ENCODE measurements around the gene DBH.
A peak's percentile ranks its signal among the peaks of the same experiment; 100 is the strongest.

DBH gene

DNA sequence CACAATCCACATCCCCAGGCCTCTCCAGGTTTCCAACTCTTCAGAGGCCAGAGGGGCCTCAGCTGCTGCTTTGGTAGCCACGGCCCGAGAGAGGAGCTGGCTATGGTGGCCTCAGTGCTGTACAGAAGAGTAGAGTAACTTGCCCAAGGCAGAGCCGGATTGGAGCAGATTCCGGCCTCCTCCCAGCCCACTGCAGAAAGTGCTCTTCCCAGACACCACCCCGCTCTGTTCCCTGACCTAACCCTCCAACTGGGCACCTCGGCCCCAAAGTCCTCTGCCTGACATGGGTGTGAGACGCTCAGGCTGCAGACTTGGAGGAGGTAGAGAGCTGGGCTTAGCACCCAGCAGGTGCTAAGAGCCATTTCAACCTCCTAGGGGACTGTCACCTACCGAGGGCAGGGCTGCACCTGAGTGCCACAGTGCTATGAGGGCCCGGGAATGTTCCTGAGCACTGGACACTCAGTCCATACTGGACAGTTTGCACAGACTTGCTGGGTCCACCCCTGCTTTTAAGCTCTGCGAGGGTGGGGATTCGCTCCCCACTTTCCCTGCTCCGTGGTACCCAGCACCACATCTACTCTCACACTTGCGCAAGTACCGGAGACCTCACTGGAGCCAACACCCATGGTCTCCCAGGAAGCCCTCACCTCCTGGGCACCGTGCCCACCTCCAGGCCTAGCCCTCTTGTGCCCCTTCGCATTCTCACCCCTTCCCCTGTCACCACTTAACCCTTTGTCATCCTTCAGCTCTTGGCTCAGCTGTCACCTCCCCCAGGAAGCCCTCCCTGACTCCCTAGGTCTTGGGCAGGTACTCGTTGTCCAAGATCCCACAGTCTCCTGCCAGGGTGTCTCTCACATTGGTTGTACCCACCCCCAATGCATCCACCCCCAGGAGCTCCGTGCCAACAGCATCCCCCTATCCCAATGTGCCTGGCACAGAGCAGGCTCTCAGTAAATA lies 49.8 kb downstream of the DBH start:
- DNase-seq: no peak

GRCh38 chr9:133686642-133687575 lies 50.7 kb downstream of the DBH start:
- no peak for DNase-seq

GRCh38 chr9:133687856-133688761 lies 51.9 kb downstream of the DBH start:
- DNase-seq: no peak

- no peak for DNase-seq
Observed at GRCh38 chr9:133689151-133689763, 53.1 kb downstream of the DBH start.

- DNase-seq: no peak
Observed at GRCh38 chr9:133690081-133690561, 54.0 kb downstream of the DBH start.

- no peak for DNase-seq
Observed at GRCh38 chr9:133691191-133691590, 55.0 kb downstream of the DBH start.

GRCh38 chr9:133691626-133692363 lies 55.6 kb downstream of the DBH start:
- DNase-seq: no peak

DNA sequence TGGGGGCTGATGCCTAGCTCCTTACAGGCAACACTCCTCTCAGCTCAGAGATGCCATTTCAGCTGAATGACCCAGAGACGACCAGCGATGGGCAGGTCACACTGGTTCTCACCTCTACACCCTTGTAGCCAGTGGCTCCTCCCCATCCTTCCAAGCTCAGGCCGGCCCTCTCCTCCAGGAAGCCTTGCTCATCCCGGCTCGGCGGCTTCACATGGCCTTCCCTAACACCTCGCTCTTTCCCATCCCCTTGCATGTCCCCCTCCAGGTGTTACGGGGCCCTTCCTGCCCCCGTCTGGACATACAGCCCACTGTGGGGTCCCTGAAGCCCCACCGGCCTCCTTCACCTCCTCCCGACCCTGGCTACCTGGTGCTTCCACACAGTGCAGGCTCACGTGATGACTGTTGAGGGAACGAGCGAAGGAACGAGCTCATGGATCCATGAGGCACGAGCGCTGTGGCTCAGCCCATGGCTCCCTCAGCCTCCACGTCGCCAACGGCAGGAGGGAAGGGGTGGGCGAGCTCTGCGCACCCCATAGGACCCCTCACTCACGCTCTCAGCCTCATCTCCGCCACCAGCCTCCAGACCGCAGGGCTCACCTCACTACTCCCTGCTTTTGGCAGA lies 56.3 kb downstream of the DBH start:
- no peak for DNase-seq

DNA sequence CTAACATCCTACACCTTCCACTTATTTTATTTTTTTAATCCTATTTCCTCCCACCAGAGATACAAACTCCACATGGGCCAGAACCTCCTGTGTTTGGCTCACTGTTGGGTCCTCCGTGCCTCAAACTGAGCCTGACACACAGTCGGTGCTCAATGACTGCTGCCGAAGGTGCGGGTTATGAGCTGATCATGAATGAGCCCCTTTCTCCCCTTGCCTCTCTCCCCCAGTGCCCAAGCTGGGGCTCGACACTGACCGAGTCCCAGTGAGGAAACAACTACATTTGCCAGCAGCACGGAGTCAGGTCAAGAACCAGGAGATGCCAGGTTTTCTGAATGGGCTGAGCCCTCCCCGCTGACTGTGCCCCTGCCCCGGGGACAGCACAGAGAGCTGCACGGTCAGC lies 57.0 kb downstream of the DBH start:
- DNase-seq: no peak

GRCh38 chr9:133693703-133694529 lies 57.8 kb downstream of the DBH start:
- DNase-seq: no peak

GRCh38 chr9:133694686-133695085 lies 58.5 kb downstream of the DBH start:
- DNase-seq: no peak

- no peak for DNase-seq
Observed at GRCh38 chr9:133696071-133696472, 59.9 kb downstream of the DBH start.

GRCh38 chr9:133699546-133699945 lies 63.4 kb downstream of the DBH start:
- DNase-seq: no peak

- no peak for DNase-seq
Observed at GRCh38 chr9:133700819-133701320, 64.7 kb downstream of the DBH start.

DNA sequence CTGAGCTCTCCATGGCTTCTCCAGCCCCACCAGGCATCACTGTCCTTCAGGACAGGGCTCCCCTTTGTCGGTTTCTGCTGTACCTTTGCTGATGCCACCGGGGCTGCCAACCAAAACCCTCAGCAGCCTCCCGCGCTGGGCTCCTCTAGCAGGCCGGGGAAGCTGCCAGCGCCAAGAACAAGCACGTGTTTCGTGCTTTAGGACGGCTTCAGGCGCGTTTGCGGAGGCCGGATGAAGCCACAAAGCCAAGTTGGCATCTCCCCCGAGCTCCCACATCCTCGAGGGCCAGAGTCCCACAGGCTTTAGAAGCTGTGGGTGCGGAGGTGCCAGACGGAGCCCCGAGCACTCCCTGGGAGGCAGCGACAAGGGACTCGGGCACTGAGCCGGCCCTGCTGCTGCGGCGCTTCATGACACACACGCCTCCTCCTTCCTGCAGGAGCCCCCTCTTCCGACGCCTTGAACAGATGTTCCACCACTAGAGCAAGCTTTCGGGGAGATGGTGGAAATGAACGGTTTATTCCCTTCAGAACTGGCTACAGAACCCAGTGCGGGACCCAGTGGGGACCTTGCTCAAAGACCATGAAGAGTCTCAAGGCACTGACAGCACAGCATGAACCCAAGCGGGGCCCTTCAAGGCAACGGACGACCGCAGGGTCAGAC lies 65.3 kb downstream of the DBH start:
- DNase-seq: peak; percentile 38

DNA sequence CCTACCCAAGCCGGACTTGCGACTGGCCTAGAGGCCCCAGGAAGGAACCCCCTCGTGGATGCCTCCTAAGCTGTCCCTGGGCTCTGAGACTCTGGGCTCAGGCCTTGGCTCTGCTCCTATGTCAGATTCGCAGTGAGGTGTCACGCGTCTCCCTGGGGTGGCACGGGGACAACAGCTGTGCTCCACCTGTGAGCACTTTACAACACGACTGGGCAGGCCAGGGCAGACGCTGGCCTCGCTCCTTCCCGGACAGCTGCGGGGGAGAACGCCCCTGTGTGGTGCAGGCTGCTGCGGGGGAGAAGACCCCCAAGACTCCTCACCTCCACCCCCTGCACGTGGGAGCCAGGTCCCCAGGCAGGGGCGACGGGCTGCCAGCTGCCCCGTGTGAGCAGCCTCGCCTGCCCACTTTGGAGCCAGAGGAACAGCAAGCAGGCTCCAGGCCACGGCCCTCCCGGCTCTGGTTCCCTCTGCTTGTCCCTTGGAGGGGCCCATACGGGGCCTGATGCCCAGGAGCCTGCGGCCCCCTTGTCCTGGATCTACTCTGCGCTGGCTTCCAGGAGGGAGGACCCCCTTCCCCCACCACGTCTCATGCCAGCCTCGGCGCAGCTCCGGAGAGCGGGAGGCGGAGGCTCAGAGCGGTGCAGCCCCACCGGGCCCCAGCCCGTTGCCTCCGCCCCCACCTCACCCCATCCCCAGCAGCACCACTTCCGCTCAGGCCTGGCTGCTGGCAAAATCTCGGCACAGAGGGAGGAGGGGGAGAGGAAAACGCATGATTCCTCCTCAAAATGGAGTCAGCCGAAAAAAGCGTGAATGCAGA lies 66.0 kb downstream of the DBH start:
- DNase-seq: peak; percentile 57

GRCh38 chr9:133702798-133703590 lies 66.8 kb downstream of the DBH start:
- no peak for DNase-seq

Data from activated CD4-positive, alpha-beta T cell treated with anti-CD3 and anti-CD28 coated beads for 1 hour (primary cell).